GM12873 (cell line): ENCODE measurements around the gene TMEM240.

ENCODE experiments used
- CTCF ChIP-seq: IDR thresholded peaks from 2 replicates; pipeline ENCODE4 v1.5.1; 2012; ENCODE audit warnings: low read depth, mild to moderate bottlenecking, moderate library complexity, low read length, control low read depth; ENCODE audit not compliant: insufficient read depth; ENCODE audit errors: missing control alignments

Gene TMEM240

GRCh38 chr1:1540090-1540817 is at the start of gene TMEM240:
Gene TMEM240, minus strand, starts transcription at chr1:1540624. Its CDS starts 278 bp downstream, at chr1:1540346.
- no peak for TF ChIP-seq CTCF

- TF ChIP-seq CTCF: no peak
Observed at GRCh38 chr1:1583347-1584010, 43.1 kb upstream of the TMEM240 start.

DNA sequence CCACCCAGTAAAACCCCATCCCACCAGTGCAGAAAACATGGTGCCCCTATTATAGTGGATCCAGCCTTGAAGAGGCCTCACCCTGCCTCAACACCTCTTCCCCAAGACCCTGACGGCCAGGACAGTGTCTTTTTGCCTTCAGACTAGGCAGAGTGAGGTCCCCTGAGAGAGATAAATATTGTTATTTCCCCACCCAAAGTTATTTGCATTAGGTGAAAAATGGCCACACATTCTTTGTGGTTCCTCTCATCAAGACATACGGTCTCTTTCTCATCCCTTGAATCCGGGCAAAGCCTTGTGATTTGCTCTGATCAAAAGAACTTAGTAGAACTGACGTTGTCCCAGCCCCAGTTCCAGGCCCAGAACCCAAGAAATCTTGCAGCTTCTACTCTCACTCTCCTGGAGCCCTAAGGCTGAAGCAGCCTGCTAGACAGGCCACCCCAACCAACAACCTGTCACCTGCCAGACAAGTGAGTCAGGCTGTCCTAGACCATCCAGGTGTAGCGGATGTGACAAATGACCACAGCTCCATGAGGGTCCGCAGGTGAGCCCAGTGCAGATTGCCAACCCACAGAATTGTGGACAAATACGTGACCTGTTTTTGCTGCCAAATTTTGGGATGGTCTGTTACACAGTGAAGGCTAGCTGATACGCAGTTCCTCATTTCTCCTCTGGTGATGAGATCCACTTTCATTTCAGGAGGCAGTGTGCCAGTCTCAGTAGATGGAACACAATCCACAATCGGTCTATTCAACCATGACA is 42.3 kb upstream of the TMEM240 start:
- TF ChIP-seq CTCF: no peak

GRCh38 chr1:1578371-1578940 is 38.0 kb upstream of the TMEM240 start:
- TF ChIP-seq CTCF: no peak

DNA sequence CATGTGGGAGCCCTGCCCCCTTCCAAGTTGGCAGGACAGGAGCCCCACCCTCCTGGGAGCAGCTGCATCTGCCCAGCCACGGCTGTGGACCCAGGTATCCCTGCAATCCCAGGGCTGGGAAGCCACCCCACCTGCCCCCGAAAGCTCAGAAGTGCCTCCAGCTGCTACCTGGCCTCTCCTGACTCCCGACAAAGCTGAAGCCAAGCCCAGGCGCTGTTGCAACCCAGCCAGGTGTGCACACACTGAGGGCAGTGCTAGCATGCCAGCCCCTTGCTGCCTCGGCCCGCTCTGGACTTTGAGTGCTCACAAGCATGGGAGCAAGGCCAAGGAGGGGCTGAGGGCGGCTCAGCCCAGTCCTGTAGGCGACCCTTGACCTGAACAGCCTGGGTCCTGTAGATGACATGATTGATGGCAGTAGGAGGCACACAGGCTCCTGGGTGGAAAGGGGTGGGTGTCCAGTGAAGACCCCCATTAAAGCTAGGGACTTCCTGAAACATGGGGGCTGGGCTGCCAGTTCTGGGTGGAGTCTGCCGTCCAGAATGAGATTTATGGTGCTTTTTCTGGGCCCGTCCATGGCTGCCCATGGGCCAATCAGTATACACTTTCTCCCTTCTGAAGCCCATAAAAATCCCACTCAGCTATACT is 37.1 kb upstream of the TMEM240 start:
- TF ChIP-seq CTCF: no peak

- TF ChIP-seq CTCF: no peak
Observed at GRCh38 chr1:1574721-1575537, 34.5 kb upstream of the TMEM240 start, which contains the start of gene SSU72. Gene SSU72, minus strand, starts transcription at chr1:1574863. Its CDS starts 306 bp downstream, at chr1:1574557.
